Thyroid gland (tissue), 4 donors: ENCODE data around the gene DPYSL5.

Experiments
- POLR2A ChIP-seq, 2 donors: fragments of 450-650 bp; IDR thresholded peaks; one replicate each; pipeline ENCODE4 v1.6.1; 2017; ENCODE audit warnings: antibody characterized with exemption in 2 of 2, mild to moderate bottlenecking in 2 of 2, moderate library complexity in 1 of 2
- TF ChIP-seq, protein P1 (sequence below), 6 experiments: fragments of 200-600 bp in 3 of 6; fragments of 450-650 bp in 3 of 6; sonication (generic) in 3 of 6; IDR thresholded peaks; one replicate each; pipeline ENCODE4 v1.5.1; 2016 to 2019; ENCODE audit warnings: antibody characterized with exemption in 6 of 6, mild to moderate bottlenecking in 2 of 6, inconsistent platforms in 1 of 6, moderate library complexity in 1 of 6

DNA sequence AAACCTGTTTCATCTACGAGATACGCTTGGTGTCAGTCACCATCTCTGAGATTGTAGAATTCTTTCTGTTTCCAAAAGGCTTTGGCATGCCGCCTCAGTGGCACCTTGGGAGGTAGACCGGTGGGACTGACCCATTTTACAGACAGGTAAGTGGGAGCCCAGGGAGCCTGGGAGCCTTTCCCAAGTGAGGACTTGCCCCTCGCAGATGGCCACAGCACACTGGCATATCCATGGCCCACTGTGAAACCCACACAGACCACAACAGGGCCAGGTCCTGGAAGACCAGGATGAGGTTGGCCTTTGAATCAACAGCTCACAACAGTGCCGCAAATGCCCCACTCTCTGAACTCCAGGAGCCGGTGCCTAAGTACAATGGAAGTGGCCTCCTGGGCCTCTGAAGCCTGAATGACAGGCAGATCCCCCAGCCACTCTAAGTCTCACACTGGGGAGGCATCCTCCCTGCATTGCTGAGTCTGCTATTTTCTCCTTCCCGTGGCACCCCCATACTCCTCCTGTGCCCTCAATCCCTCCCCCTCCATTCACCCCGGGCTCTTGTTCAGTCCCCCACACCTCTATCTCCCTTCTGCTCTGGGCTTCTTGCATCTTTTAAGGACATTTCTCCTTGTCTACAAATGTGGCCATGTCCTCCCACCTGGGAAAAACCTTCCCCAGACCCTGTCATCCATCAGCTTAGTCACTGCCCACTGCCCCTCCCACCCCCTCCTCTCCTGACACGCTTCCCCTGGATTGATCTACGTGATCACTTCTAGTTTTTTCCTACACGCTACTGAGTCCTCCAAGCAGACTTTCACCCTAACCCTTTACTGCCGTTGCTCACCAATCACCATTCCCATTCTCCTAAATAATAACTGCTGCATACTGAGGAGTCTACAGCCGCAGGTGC lies 35.9 kb upstream of the DPYSL5 start:
- TF ChIP-seq, protein P1, sequence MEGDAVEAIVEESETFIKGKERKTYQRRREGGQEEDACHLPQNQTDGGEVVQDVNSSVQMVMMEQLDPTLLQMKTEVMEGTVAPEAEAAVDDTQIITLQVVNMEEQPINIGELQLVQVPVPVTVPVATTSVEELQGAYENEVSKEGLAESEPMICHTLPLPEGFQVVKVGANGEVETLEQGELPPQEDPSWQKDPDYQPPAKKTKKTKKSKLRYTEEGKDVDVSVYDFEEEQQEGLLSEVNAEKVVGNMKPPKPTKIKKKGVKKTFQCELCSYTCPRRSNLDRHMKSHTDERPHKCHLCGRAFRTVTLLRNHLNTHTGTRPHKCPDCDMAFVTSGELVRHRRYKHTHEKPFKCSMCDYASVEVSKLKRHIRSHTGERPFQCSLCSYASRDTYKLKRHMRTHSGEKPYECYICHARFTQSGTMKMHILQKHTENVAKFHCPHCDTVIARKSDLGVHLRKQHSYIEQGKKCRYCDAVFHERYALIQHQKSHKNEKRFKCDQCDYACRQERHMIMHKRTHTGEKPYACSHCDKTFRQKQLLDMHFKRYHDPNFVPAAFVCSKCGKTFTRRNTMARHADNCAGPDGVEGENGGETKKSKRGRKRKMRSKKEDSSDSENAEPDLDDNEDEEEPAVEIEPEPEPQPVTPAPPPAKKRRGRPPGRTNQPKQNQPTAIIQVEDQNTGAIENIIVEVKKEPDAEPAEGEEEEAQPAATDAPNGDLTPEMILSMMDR (IDR thresholded peaks at IDR 0.05): no peak
- no peak for TF ChIP-seq POLR2A (IDR thresholded peaks at IDR 0.05)
